ENCODE measurements around the gene ARSI.

GRCh38 chr5:150295741-150296486, 6.8 kb downstream of the ARSI start:
- TF ChIP-seq POLR2AphosphoS5 (IDR thresholded peaks at IDR 0.05; ENCODE audit: low read depth, low read length) (no peak), POLR2A (IDR thresholded peaks at IDR 0.05; ENCODE audit: low read depth, low read length) (no peak)

All from GM12891 (cell line).